VCaP (cell line): ENCODE data around the gene THPO.

Experiments used
- H3K27ac ChIP-seq: fragments of 450-650 bp; 2 replicates; pipeline ENCODE4 v1.5.1; 2017
- TF ChIP-seq, protein P1 (sequence below): fragments of 450-650 bp; conservative IDR thresholded peaks from 2 replicates; pipeline ENCODE4 v1.5.1; 2017; ENCODE audit warnings: mild to moderate bottlenecking, moderate library complexity

THPO gene

DNA sequence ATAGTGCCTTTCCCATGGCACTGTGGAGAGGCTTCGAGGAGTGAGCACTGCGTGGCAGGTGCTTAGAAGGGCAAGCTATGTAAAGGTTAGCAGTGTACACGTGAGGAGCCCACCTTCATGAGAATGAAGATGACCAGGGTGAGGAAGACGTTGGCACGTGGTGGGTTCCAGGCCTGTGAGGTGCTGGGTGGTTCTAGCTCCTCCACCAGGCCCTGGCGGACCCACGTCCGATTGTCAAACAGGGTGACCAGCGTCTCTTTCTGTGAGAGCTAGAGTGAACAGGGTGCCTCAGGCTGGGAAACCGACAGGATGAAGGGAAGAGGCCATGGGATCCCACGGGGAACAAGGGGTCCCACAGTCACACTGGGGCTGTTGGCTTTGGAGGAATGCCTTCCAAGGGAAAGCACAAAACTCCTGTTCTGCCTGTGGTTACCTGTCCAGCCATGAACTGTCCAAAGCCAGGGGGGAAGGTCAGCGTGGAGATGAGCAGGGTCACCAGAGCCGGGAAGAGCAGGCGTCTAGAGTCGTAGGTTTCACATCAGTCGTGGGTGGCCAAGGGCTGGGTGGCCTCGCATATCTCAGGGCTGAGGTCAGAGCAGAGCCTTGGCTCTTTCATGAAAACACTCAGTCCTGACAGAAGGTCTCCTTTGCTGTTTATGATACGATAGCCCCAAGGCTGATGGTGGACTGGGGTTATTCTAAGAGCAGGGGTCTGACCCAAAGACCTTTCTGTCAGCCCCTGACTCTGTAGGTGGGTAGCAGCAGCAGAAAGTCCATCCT lies 22.6 kb downstream of the THPO start:
- H3K27ac ChIP-seq = no peak overlapping the region
- TF ChIP-seq, protein P1, sequence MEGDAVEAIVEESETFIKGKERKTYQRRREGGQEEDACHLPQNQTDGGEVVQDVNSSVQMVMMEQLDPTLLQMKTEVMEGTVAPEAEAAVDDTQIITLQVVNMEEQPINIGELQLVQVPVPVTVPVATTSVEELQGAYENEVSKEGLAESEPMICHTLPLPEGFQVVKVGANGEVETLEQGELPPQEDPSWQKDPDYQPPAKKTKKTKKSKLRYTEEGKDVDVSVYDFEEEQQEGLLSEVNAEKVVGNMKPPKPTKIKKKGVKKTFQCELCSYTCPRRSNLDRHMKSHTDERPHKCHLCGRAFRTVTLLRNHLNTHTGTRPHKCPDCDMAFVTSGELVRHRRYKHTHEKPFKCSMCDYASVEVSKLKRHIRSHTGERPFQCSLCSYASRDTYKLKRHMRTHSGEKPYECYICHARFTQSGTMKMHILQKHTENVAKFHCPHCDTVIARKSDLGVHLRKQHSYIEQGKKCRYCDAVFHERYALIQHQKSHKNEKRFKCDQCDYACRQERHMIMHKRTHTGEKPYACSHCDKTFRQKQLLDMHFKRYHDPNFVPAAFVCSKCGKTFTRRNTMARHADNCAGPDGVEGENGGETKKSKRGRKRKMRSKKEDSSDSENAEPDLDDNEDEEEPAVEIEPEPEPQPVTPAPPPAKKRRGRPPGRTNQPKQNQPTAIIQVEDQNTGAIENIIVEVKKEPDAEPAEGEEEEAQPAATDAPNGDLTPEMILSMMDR = no peak

DNA sequence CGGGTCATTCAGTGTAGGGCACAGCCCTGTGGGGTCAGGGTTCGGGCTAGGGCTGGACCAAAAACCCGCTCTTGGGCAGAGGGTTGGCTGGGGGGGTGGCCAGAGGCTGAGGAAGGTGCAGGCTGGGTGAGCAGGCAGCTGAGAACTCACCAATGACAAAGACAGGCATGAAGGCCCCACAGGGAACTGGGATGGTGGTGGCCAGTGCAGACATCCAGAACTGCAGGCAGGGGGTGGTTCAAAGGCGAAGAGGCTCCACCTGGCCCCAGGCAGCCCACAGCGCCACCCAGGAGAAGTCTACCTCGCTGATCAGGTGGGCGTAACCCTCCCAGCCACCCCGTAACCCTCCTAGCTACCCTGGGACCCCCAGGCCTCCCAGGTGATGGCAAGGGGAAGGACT lies 23.3 kb downstream of the THPO start:
- TF ChIP-seq, protein P1 = no peak
- H3K27ac ChIP-seq = no peak overlapping the region

DNA sequence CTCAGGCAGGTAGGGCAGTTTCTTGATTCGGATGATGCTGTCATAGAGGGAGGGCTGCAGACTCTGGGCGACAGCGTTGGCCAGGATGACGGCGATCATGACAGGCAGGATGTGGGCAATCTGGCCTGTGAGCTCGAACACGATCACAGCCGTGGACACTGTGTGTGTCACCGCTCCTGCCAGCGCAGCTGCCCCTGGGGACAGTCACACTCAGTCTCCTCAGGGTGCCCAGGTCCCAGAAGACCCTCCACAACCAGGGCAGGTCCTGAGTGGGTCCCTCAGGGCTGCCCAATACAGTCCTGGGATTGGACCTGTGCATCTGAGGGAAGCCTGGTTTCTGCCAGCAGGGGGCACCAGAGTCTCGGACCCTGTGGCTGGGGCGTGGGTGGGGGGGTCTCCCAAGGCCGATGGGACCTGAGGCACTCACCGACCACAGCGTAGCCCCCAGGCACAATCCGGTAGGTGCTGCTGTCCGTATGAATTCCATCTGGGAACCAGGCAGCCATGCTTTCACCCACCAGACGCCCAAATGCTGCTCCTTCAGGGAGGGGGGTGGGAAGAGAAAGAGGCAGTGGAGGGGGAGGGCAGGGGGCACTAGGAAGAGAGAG lies 23.8 kb downstream of the THPO start:
- no peak overlapping the region for H3K27ac ChIP-seq
- TF ChIP-seq, protein P1 = peak; percentile 87

DNA sequence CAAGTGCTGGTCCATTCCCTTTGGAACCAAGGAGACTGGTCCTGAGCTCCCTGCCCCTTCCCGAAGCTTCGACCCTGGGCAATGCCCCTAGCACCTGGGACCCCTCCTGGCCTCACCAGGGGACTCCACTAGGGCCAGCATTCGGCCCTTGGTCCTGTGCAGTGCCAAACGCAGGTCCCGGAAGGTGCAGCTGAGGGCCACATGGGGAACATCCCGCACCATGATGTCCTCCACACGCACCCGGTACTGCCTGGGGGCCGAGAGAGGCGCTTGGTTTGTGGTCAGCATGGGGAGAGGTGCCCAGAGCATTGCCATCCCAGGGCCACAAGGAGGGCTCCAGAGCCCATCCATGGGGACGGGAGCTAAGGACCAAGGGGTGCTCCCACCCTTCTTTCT lies 24.5 kb downstream of the THPO start:
- H3K27ac ChIP-seq = no peak overlapping the region

DNA sequence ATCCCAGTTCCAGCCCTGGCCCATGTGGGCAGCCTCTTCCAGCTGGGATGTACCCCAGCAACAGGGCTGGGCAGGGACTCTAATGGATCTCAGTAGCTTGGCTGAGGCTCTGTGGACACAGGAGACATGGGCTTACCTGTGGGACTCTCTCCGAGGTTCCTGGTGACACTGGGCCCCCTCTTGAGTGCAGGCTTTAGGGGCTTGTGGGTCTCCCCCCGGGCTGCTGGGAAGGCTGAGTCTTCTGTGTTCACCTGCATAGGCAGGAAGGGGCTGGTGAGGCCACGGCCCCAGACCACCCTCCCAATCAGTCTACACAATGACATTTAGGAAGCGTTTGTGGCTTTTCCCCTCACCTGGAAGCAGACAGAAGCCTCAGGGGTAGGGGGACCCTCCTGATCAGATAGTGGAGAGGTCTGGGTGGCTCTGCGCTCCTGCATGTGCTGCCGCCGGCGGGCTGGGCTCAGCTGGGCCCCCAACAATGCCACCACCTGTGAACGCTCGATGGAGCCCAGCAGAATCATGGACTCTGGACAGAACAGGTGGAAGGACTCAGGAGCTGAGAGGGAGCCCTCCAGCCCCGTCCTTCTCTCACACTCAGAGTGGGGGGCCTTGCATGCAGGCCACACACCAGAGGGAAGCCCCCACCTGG lies 25.0 kb downstream of the THPO start:
- H3K27ac ChIP-seq = no peak overlapping the region
- TF ChIP-seq, protein P1 = no peak

More for the DNA sequence above, 24.5 kb downstream of the THPO start:
- TF ChIP-seq, protein P1 = no peak

DNA sequence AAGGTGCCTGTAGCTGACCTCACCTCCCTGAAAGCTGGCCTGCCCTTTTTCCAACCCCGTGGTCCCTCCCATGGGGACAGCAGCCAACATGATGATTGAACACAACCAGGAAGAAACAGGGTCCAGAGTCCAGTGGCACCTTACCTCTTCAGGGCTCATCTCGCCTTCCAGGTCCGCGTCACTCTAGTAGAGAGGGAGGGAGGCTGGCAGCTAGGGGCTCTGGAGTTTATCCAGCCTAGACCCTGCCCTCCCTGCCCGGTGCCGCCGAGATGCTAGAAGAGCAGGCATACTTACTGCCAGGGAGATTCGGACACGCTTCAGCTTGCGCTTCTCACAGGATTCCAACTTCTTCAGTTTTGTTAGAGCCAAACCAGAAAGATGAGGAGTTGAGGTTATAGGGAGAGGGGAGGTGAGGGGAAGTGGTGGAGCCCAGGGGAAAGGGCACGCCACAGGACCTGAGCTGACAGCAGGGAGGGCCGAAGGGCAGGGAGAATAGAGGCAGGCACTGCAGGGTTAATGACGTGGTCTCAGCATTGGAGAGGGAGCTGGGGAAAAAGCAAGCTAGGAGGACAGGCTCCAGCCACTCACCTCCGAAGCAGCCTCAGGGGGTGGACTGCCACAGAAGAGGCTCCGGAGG lies 25.7 kb downstream of the THPO start:
- no peak overlapping the region for H3K27ac ChIP-seq
- TF ChIP-seq, protein P1 = no peak
